Psoas muscle (tissue), 8 donors: ENCODE results near the gene PRR36. TPM values are rescaled to one million over a fixed set of nuclear protein-coding genes. Genes with fewer than 3 reads are reported as not detected.

Source experiments
- ATAC-seq, 4 donors: fragments of 200-7000 bp; cut with Tn5 transposase; one replicate each; pipeline ENCODE4 v1.9.1; 2020; ENCODE audit warnings: moderate library complexity in 3 of 4, mild to moderate bottlenecking in 2 of 4
- DNase-seq, 2 donors: peaks; one replicate each; pipeline ENCODE4 v3.0.0-alpha.2; 2020
- H3K27ac ChIP-seq: fragments of 200-600 bp; one replicate; pipeline ENCODE4 v1.8.0; 2022
- H3K27me3 ChIP-seq, 3 donors: fragments of 200-600 bp in 1 of 3; one replicate each; pipeline versions ENCODE4 v1.6.1 to v1.8.0; 2013 to 2022; ENCODE audit warnings: low read length in 2 of 3, mild to moderate bottlenecking in 2 of 3, moderate library complexity in 1 of 3; ENCODE audit not compliant: insufficient read depth in 3 of 3
- H3K36me3 ChIP-seq, 2 donors: fragments of 200-600 bp in 1 of 2; one replicate each; pipeline versions ENCODE4 v1.6.1 to v1.8.0; 2013 to 2022; ENCODE audit warnings: low read depth in 1 of 2, mild to moderate bottlenecking in 1 of 2, moderate library complexity in 1 of 2; ENCODE audit not compliant: insufficient read depth in 1 of 2
- H3K4me1 ChIP-seq: fragments of 200-600 bp; one replicate; pipeline ENCODE4 v1.8.0; 2022
- H3K4me3 ChIP-seq: fragments of 200-600 bp; one replicate; pipeline ENCODE4 v1.8.0; 2022; ENCODE audit warnings: mild to moderate bottlenecking
- H3K9me3 ChIP-seq: fragments of 200-600 bp; one replicate; pipeline ENCODE4 v1.8.0; 2022
- CTCF ChIP-seq: fragments of 200-600 bp; IDR thresholded peaks from one replicate; pipeline ENCODE4 v1.8.0; 2022; ENCODE audit warnings: antibody characterized with exemption
- WGBS, 3 donors: extraction: QIAGEN DNeasy Blood & Tissue Kit; methylation state at CpG; one replicate each; pipeline versions ENCODE4 v1.1.6 to v1.1.7; 2013; 5-methylcytosine and 5-hydroxymethylcytosine counted together
- intact Hi-C, 2 donors: fragments of 100-400 bp; cut with DNase I; formaldehyde crosslinking; loops; one replicate each; pipeline versions ENCODE4 v1.11.0 to v1.14.2; 2022
- polyA plus RNA-seq, 3 donors: library from polyadenylated mRNA; stranded (reverse); fragments of 200-250 nt; gene quantifications; one replicate each; pipeline ENCODE4 v1.2.3, GENCODE V29; 2013
- total RNA-seq, 4 donors: library from RNA; stranded (reverse); fragmentation: NEBNext Ultra II Directional in 2 of 4; extraction: Animal tissue kit (Norgen Biotek cat#: 25700) in 2 of 4; gene quantifications; one replicate each; pipeline versions ENCODE4 v1.2.1 to v1.2.4, GENCODE V29; 2021 to 2023
- donor health status: healthy with polysubstance abuse.
- donor health status: DM: no; HTN: no; CAD: no; lungs with moderate emphysema.
- donor health status: Bipolar disorder and iron deficiency.
- donor health status: healthy.
- donor health status: DM: yes; HTN: yes; CAD: no.
- donor health status: DM: no; HTN: no; CAD: no.
- donor health status: DM: no; HTN: no; CAD: no.
- donor health status: DM: yes; HTN: yes; CAD: no.

PRR36 gene
- total and polyA plus RNA-seq, 7 donors = not detected

- Histone ChIP-seq H3K27me3 (peaks cover 0 to 14% (median 5%) of the 10 kb centered on the region in 3 donors), H3K9me3 (no peaks in the 10 kb centered on the region), H3K4me1 (peaks cover 14% of the 10 kb centered on the region), H3K27ac (no peak within 1 kb of the TSS), H3K4me3 (peak within 1 kb of the TSS; percentile 82), H3K36me3 (peaks cover 4 to 33% of the 10 kb centered on the region in 2 donors)
- 27 to 54% (median 31%) methylated on average over 9 to 12 of the region's 12 CpGs for WGBS, 3 donors
- TF ChIP-seq CTCF = no peak
- peak; percentile 6 to 16 (median 8) for ATAC-seq
- intact Hi-C loops = no loop called here
- DNase-seq = peak in 1 of 2 donors; percentile 30
Observed at GRCh38 chr19:7914598-7915045, 40.4 kb upstream of the PRR36 start, which contains the start of gene TGFBR3L. Gene TGFBR3L (plus strand): TSS chr19:7914830.

- WGBS, 3 donors = 41 to 56% (median 46%) methylated on average over 11 to 12 of the region's 12 CpGs
- no peak overlapping the region for H3K27ac ChIP-seq
- TF ChIP-seq CTCF = no peak
- intact Hi-C loops = no loop called here
- ATAC-seq = no peak
- no peak for DNase-seq
- H3K4me3 ChIP-seq = no peak overlapping the region
- peaks cover 0 to 14% (median 5%) of the 10 kb centered on the region in 3 donors for H3K27me3 ChIP-seq
- H3K9me3 ChIP-seq = no peaks in the 10 kb centered on the region
- H3K4me1 ChIP-seq = peaks cover 14% of the 10 kb centered on the region
- peaks cover 4 to 38% of the 10 kb centered on the region in 2 donors for H3K36me3 ChIP-seq
Observed at GRCh38 chr19:7914099-7914498, 39.9 kb upstream of the PRR36 start.

GRCh38 chr19:7913652-7914051, 39.5 kb upstream of the PRR36 start:
- WGBS, 3 donors = 80 to 89% (median 84%) methylated on average over 10 of the region's 10 CpGs
- ATAC-seq (no peak), DNase-seq (no peak)
- TF ChIP-seq CTCF = no peak
- no peak overlapping the region for H3K27ac ChIP-seq
- peaks cover 13% of the 10 kb centered on the region for H3K4me1 ChIP-seq
- intact Hi-C loops = no loop called here
- H3K4me3 ChIP-seq = no peak overlapping the region
- no peaks in the 10 kb centered on the region for H3K9me3 ChIP-seq
- H3K36me3 ChIP-seq = peaks cover 4 to 40% of the 10 kb centered on the region in 2 donors
- peaks cover 0 to 14% (median 5%) of the 10 kb centered on the region in 3 donors for H3K27me3 ChIP-seq

- no peaks in the 10 kb centered on the region for H3K9me3 ChIP-seq
- ATAC-seq (no peak), DNase-seq (peak in 1 of 2 donors; percentile 54)
- TF ChIP-seq CTCF = no peak
- WGBS, 3 donors = 87 to 93% (median 93%) methylated on average over 36 to 39 of the region's 39 CpGs
- peaks cover 4 to 40% of the 10 kb centered on the region in 2 donors for H3K36me3 ChIP-seq
- H3K27ac ChIP-seq = no peak overlapping the region
- intact Hi-C loops = no loop called here
- H3K4me1 ChIP-seq = peaks cover 8% of the 10 kb centered on the region
- H3K4me3 ChIP-seq = no peak overlapping the region
- H3K27me3 ChIP-seq = peaks cover 0 to 13% (median 5%) of the 10 kb centered on the region in 3 donors
Observed at GRCh38 chr19:7912697-7913564, 38.7 kb upstream of the PRR36 start.
